LNCaP clone FGC (cell line): ENCODE data around the gene FAM186B.

Source experiments
- DNase-seq: peaks from one replicate; pipeline ENCODE4 v3.0.0-alpha.2; 2011; ENCODE audit warnings: low read depth
- H3K4me3 ChIP-seq: 2 replicates; pipeline ENCODE4 v1.5.1; 2011; ENCODE audit warnings: mild to moderate bottlenecking, low read depth, low read length, control low read depth
- CTCF ChIP-seq: IDR thresholded peaks from 2 replicates; pipeline ENCODE4 v1.5.1; 2012; ENCODE audit warnings: mild to moderate bottlenecking; ENCODE audit not compliant: control insufficient read depth, insufficient read depth; ENCODE audit errors: extremely low read depth

Gene FAM186B

GRCh38 chr12:49626836-49627235, 21.4 kb upstream of the FAM186B start:
- H3K4me3 ChIP-seq, result no peak overlapping the region
- no peak for TF ChIP-seq CTCF
- no peak for DNase-seq

GRCh38 chr12:49626169-49626835, 20.9 kb upstream of the FAM186B start:
- DNase-seq, result no peak
- TF ChIP-seq CTCF, result 0 out of 2 replicates have a peak, but pooled peaks have one; percentile 11
- no peak overlapping the region for H3K4me3 ChIP-seq

GRCh38 chr12:49624921-49625577, 19.6 kb upstream of the FAM186B start:
- DNase-seq, result no peak
- no peak overlapping the region for H3K4me3 ChIP-seq
- TF ChIP-seq CTCF, result no peak

GRCh38 chr12:49623142-49623904, 17.9 kb upstream of the FAM186B start, which contains the start of gene PRPF40B:
Gene PRPF40B (plus strand): TSS chr12:49623561. CDS start chr12:49623591, 30 bp downstream.
- peak within 1 kb of the TSS; percentile 70 for H3K4me3 ChIP-seq
- peak; percentile 64 for TF ChIP-seq CTCF
- no peak for DNase-seq

- no peak for DNase-seq
- peak overlapping the region; percentile 70 for H3K4me3 ChIP-seq
These were observed 17.2 kb upstream of the FAM186B start for GRCh38 chr12:49622501-49623141.

More at GRCh38 chr12:49622501-49623141, 17.2 kb upstream of the FAM186B start:
- no peak for TF ChIP-seq CTCF
